Astrocyte of the cerebellum (primary cell): ENCODE results near the gene NFAT5.

Experiments used
- DNase-seq: peaks from one replicate; pipeline ENCODE4 v3.0.0-alpha.2; 2011; ENCODE audit warnings: low read depth
- H3K4me3 ChIP-seq: 2 replicates; pipeline ENCODE4 v1.5.1; 2011; ENCODE audit warnings: mild to moderate bottlenecking, low read depth, low read length, moderate library complexity
- in situ Hi-C: cut with HindIII; loops from 2 replicates; pipeline ENCODE4 v1.10.0; 2017; ENCODE audit warnings: low sequenced_read_pairs
- TF ChIP-seq, protein P1 (sequence below): IDR thresholded peaks from 2 replicates; pipeline ENCODE4 v1.5.1; 2012; ENCODE audit warnings: low read length, low read depth, moderate library complexity, mild to moderate bottlenecking; ENCODE audit errors: missing control alignments

Gene NFAT5

DNA sequence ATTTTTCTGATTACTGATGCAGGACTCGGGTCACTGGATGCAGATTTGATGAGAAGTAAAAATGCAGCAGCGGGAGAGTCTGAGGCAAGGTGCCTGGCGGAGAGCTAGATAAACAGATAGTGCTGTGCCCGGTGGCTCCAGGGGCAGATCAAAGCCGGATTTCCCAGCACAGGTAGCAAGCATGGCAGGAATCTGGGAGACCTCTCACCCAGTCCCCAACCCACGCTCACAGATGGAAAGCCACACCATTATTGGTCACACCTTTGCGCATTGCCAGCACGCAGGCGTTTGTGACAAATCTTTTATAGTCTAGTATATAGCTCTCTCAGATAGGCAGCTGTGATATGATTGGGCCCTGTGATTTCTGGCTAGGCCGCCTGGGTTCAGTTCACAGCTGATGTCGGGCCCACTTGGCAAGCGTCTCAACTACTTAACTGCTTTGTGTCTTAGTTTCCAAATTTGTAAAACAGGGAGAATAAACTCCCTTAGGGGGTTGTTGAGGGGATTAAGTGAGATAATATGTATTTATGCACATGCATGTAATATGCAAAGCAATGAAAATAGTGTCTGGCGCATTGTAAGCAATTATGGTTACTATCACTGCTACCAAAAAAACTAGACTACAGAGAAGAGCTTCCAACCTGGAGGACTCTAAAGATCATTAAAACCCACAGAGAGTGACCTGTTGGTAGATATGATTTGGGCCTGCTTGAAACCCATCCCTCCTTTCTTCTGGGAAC lies 42.0 kb upstream of the NFAT5 start:
- no peak overlapping the region for H3K4me3 ChIP-seq
- in situ Hi-C loops: loop anchor here (5.0 kb wide), 1 partner anchor 84 kb away; no protein-coding TSS in a partner anchor
- TF ChIP-seq, protein P1, sequence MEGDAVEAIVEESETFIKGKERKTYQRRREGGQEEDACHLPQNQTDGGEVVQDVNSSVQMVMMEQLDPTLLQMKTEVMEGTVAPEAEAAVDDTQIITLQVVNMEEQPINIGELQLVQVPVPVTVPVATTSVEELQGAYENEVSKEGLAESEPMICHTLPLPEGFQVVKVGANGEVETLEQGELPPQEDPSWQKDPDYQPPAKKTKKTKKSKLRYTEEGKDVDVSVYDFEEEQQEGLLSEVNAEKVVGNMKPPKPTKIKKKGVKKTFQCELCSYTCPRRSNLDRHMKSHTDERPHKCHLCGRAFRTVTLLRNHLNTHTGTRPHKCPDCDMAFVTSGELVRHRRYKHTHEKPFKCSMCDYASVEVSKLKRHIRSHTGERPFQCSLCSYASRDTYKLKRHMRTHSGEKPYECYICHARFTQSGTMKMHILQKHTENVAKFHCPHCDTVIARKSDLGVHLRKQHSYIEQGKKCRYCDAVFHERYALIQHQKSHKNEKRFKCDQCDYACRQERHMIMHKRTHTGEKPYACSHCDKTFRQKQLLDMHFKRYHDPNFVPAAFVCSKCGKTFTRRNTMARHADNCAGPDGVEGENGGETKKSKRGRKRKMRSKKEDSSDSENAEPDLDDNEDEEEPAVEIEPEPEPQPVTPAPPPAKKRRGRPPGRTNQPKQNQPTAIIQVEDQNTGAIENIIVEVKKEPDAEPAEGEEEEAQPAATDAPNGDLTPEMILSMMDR: no peak
- DNase-seq: no peak

DNA sequence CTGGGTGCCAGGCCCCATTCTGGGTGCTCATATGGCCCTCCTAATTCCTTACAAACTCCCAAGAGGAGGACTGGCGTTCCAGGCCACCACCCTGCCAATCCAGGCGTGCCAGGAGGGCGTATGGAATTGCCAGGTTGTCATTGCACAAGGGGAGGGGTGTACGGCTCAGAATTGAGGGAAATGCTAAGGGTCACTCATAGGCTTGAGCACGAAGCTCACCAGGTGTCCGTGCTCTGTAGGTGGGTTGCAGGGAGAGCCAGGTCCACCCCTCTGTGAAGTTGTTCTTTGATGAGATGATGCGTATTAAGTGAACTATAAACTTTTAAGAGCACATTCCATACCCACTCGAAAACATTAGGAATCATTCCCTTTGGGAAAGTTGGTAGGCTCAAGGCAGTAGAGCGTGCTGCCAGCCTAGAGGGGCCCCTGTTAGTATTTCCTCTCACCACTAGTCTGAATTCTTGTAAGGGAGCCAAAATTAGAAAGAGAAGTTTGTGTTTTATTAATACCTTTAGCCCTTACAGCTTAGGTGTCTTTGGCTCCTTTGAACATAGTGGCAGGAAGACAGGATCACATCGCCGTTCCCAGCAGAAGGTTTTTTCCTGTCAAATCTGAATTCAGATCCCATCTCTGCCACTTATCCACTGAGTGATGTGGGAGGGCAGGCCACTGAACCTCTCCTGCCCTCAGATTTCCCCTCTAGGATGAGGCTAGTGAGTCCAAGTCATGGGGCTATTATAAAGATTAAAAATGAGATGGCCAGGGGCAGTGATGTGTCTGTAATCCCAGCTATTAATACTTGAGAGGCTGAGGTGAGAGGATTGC lies 38.7 kb upstream of the NFAT5 start:
- TF ChIP-seq, protein P1: no peak
- DNase-seq: no peak
- H3K4me3 ChIP-seq: no peak overlapping the region
- in situ Hi-C loops: no loop called here

DNA sequence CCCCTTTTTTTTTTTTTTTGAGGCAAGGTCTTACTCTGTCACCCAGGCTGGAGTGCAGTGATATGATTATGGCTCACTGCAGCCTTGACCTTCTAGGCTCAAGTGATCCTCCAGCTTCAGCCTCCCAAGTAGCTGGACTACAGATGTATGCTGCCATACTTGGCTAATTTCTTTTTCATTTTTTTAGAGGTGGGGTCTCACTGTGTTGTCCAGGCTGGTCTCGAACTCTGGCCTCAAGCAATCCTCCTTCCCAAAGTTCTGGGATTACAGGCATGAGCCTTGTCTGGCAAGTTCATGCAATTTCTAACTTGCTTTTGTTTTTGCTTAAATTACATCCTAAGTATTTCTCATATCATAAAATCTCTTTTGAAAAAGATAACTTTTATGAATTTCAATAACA lies 33.8 kb upstream of the NFAT5 start:
- in situ Hi-C loops: loop anchor here (5.0 kb wide), 1 partner anchor 130 kb away; no protein-coding TSS in a partner anchor
- DNase-seq: no peak
- H3K4me3 ChIP-seq: no peak overlapping the region
- TF ChIP-seq, protein P1: no peak

DNA sequence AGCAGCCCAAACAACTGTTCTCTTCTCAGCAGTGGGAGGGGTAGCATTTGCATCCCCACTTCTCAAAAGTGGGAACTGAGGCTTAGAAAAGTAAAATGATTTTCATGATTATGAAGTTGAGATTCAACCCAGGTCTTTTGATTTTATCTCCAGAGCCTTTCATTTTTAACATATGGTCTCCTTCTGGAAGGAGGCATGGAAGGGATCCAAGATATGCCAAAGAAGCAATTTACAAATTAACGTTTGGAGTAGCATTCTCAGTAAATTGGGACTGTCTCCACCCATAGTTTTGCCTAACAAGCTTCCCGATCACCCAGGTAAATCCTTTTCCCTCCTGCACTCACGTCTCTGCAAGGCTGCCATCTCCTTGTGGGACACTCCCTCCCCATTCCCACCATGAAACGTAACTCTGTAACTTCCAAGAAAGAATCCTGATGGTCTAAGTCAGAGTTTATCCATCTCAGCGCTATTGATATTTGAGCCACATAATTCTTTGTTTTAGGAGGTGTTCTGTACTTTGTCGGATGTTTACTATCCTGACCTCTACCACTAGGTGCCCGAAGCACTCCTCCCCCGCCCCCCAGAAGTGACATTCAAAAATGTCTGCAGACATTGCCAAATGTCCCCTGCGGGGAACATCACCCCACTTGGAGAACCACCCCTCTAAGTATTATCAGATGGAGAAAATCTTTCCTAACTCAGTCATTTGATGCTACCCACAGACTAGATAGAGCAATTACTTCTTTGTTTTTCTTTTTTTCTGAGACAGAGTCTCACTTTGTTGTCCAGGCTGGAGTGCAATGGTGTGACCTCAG lies 32.9 kb upstream of the NFAT5 start:
- DNase-seq: no peak
- in situ Hi-C loops: loop anchor here (5.0 kb wide), 1 partner anchor 129 kb away; no protein-coding TSS in a partner anchor
- H3K4me3 ChIP-seq: no peak overlapping the region
- TF ChIP-seq, protein P1: no peak

DNA sequence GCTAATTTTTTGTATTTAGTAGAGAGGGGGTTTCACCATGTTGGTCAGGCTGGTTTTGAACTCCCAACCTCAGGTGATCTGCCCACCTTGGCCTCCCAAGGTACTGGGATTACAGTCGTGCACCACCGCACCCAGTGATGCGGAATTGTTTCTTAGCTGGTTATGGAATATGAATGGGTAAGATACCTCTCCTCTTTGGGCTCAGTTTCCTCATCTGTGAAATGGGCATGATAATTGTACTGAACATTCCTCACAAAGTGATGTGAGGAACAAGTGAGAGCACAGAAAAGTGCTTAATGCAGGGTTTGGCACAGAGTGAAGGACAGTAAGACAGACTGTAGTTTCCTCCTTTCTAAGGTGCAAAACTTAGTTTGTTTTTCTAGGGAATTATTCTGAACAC lies 31.0 kb upstream of the NFAT5 start:
- TF ChIP-seq, protein P1: no peak
- DNase-seq: no peak
- in situ Hi-C loops: loop anchor here (5.0 kb wide), 1 partner anchor 128 kb away; no protein-coding TSS in a partner anchor
- H3K4me3 ChIP-seq: no peak overlapping the region
